Thymus (tissue), 11 donors: ENCODE data around the gene TGM4. TPM values are rescaled to one million over a fixed set of nuclear protein-coding genes. Genes with fewer than 3 reads are reported as not detected.

ENCODE experiments used
- DNase-seq, 9 donors: peaks; one replicate each; pipeline ENCODE4 v3.0.0-alpha.2; 2013; ENCODE audit warnings: low spot score in 9 of 9, low read depth in 6 of 9, missing footprints in 1 of 9
- H3K27ac ChIP-seq, 2 donors: one replicate each; pipeline ENCODE4 v1.5.1; 2013; ENCODE audit warnings: control low read depth in 1 of 2, low read depth in 1 of 2, low read length in 1 of 2, mild to moderate bottlenecking in 1 of 2, moderate library complexity in 1 of 2
- H3K27me3 ChIP-seq, 2 donors: one replicate each; pipeline ENCODE4 v1.5.1; 2013; ENCODE audit warnings: low read length in 1 of 2; ENCODE audit not compliant: control insufficient read depth in 2 of 2, insufficient read depth in 1 of 2
- H3K36me3 ChIP-seq, 2 donors: one replicate each; pipeline ENCODE4 v1.5.1; 2013; ENCODE audit warnings: low read length in 1 of 2, mild to moderate bottlenecking in 1 of 2, moderate library complexity in 1 of 2; ENCODE audit not compliant: control insufficient read depth in 2 of 2, insufficient read depth in 2 of 2
- H3K4me1 ChIP-seq, 2 donors: one replicate each; pipeline ENCODE4 v1.5.1; 2013; ENCODE audit warnings: low read length in 2 of 2; ENCODE audit not compliant: control insufficient read depth in 2 of 2, insufficient read depth in 2 of 2
- H3K4me3 ChIP-seq, 2 donors: one replicate each; pipeline ENCODE4 v1.5.1; 2013; ENCODE audit warnings: low read length in 2 of 2, control low read depth in 1 of 2, mild to moderate bottlenecking in 1 of 2
- H3K9me3 ChIP-seq, 2 donors: one replicate each; pipeline ENCODE4 v1.5.1; 2013; ENCODE audit warnings: low read length in 1 of 2, mild to moderate bottlenecking in 1 of 2; ENCODE audit not compliant: control insufficient read depth in 2 of 2, insufficient read depth in 1 of 2
- WGBS: extraction: QIAGEN DNeasy Blood & Tissue Kit; methylation state at CpG from one replicate; pipeline ENCODE4 v1.1.7; 2013; 5-methylcytosine and 5-hydroxymethylcytosine counted together
- polyA plus RNA-seq: library from polyadenylated mRNA; stranded (reverse); fragments of 200-250 nt; gene quantifications from one replicate; pipeline ENCODE4 v1.2.3, GENCODE V29; 2013
- total RNA-seq: library from RNA; stranded (reverse); fragments of 120-200 nt; gene quantifications from one replicate; pipeline ENCODE4 v1.2.4, GENCODE V29; 2013
- donor health status: healthy.

TGM4 gene
- total and polyA plus RNA-seq, 2 donors: 0.14 to 0.62 TPM

- H3K27ac ChIP-seq: no peak overlapping the region
- H3K36me3 ChIP-seq: no peaks in the 10 kb centered on the region
- H3K4me3 ChIP-seq: no peak overlapping the region
- no peak for DNase-seq
- H3K27me3 ChIP-seq: no peaks in the 10 kb centered on the region
- H3K4me1 ChIP-seq: no peaks in the 10 kb centered on the region
- no peaks in the 10 kb centered on the region for H3K9me3 ChIP-seq
- 96% methylated on average over 3 of the region's 3 CpGs for WGBS
Measured at GRCh38 chr3:44890258-44890657, 15.8 kb downstream of the TGM4 start.

- H3K36me3 ChIP-seq: no peaks in the 10 kb centered on the region
- no peaks in the 10 kb centered on the region for H3K9me3 ChIP-seq
- no peak for DNase-seq
- no peaks in the 10 kb centered on the region for H3K4me1 ChIP-seq
- H3K27me3 ChIP-seq: no peaks in the 10 kb centered on the region
- WGBS: 74% methylated on average over 3 of the region's 3 CpGs
- no peak overlapping the region for H3K4me3 ChIP-seq
- H3K27ac ChIP-seq: no peak overlapping the region
Measured at GRCh38 chr3:44890852-44891251, 16.4 kb downstream of the TGM4 start.

DNA sequence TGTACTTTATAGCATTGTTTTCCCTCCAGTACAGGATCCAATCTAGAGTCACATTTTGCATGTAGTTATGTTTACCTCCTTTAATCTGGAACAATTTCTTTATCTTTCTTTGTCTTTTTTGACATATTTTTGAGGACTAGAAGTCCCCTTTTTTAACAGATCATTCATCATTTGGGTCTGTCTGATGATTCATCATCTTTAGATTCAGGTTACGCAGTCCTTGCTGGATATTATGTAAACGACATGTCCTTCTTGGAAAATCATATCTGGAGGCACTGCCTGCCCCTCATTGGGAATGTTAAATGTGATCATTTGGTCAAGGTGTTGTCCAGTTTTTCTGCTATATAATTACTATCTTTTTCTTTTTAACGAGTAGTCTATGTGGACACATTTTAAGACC, 18.3 kb downstream of the TGM4 start:
- no peak overlapping the region for H3K27ac ChIP-seq
- H3K4me1 ChIP-seq: no peaks in the 10 kb centered on the region
- WGBS: 81% methylated on average over 3 of the region's 3 CpGs
- H3K27me3 ChIP-seq: no peaks in the 10 kb centered on the region
- DNase-seq: no peak
- no peak overlapping the region for H3K4me3 ChIP-seq
- no peaks in the 10 kb centered on the region for H3K36me3 ChIP-seq
- no peaks in the 10 kb centered on the region for H3K9me3 ChIP-seq

DNA sequence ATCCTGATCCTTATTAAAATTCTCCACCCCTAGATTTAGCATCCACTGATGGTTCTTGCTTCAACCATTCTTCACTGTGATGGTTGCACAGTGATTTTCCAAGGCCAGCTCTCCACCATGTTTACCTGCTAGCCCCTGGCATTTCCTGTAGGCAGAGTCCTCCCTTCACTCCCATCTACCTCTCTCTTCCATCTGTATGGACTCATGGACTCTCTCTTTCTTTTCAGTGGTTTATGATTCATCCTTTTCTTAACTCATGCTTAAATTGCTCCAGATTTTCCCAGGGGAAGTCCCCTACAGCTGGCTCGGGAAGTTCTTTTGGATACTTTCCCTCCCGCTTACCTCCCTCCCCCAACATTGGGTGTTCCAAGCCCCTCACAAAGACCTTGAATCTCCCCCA, 18.7 kb downstream of the TGM4 start:
- no peaks in the 10 kb centered on the region for H3K4me1 ChIP-seq
- no peaks in the 10 kb centered on the region for H3K36me3 ChIP-seq
- no peaks in the 10 kb centered on the region for H3K27me3 ChIP-seq
- DNase-seq: no peak
- WGBS: 89% methylated on average over 2 of the region's 2 CpGs
- H3K27ac ChIP-seq: no peak overlapping the region
- no peak overlapping the region for H3K4me3 ChIP-seq
- no peaks in the 10 kb centered on the region for H3K9me3 ChIP-seq

- 75% methylated on average over 5 of the region's 5 CpGs for whole genome bisulfite sequencing
- Histone ChIP-seq H3K36me3 (no peaks in the 10 kb centered on the region), H3K27ac (no peak overlapping the region), H3K4me3 (no peak overlapping the region), H3K27me3 (peaks cover 0 to 3% of the 10 kb centered on the region in 2 donors), H3K4me1 (no peaks in the 10 kb centered on the region), H3K9me3 (no peaks in the 10 kb centered on the region)
- no peak for DNase-seq
Measured at GRCh38 chr3:44894485-44894884, 20.1 kb downstream of the TGM4 start.

GRCh38 chr3:44896440-44896839, 22.0 kb downstream of the TGM4 start:
- DNase-seq: no peak
- H3K9me3 ChIP-seq: no peaks in the 10 kb centered on the region
- no peaks in the 10 kb centered on the region for H3K36me3 ChIP-seq
- peaks cover 0 to 3% of the 10 kb centered on the region in 2 donors for H3K27me3 ChIP-seq
- 90% methylated on average over 2 of the region's 2 CpGs for WGBS
- no peak overlapping the region for H3K27ac ChIP-seq
- H3K4me3 ChIP-seq: no peak overlapping the region
- no peaks in the 10 kb centered on the region for H3K4me1 ChIP-seq

DNA sequence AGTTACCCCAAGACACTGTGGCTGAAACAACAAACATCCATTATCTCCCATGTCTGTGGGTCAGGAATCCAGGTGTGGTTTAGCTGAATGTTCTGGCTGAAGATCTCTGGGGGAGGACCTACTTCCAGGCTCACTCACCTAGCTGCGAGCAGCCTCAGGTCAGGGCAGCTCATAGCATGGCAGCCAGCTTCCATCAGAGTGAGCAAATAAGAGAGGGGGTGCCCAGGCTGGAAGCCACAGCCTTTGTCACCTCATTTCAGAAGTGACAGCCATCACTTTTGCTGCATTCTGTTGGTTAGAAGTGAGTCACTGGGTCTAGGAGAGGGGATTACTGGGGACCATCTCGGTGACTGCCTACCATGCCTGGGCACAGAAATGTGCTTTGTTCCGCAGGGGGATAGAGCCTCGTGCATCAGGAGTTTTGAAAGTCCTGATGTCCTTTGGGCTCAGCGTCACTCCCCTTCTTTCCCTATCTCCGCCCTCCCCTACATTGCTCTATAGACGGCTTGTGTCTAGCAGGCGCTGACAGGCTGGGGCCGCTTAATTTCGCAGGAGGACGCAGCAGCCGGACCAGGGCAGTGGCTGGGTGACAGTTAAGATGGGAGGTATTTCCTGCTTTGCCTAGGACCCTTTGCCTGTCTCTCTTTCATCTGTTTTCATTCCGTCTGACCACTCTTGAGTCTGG, 25.4 kb downstream of the TGM4 start:
- no peak overlapping the region for H3K27ac ChIP-seq
- no peaks in the 10 kb centered on the region for H3K9me3 ChIP-seq
- H3K27me3 ChIP-seq: peaks cover 0 to 3% of the 10 kb centered on the region in 2 donors
- WGBS: 88% methylated on average over 13 of the region's 13 CpGs
- H3K36me3 ChIP-seq: no peaks in the 10 kb centered on the region
- no peaks in the 10 kb centered on the region for H3K4me1 ChIP-seq
- DNase-seq: no peak
- H3K4me3 ChIP-seq: no peak overlapping the region

GRCh38 chr3:44902628-44903027, 28.2 kb downstream of the TGM4 start:
- no peaks in the 10 kb centered on the region for H3K36me3 ChIP-seq
- no peak for DNase-seq
- whole genome bisulfite sequencing: 88% methylated on average over 4 of the region's 4 CpGs
- no peak overlapping the region for H3K27ac ChIP-seq
- no peak overlapping the region for H3K4me3 ChIP-seq
- no peaks in the 10 kb centered on the region for H3K4me1 ChIP-seq
- no peaks in the 10 kb centered on the region for H3K9me3 ChIP-seq
- H3K27me3 ChIP-seq: peaks cover 0 to 3% of the 10 kb centered on the region in 2 donors

- 26% methylated on average over 2 of the region's 2 CpGs for WGBS
- peaks cover 0 to 3% of the 10 kb centered on the region in 2 donors for H3K27me3 ChIP-seq
Measured at GRCh38 chr3:44903314-44903713, 28.9 kb downstream of the TGM4 start.

More at GRCh38 chr3:44903314-44903713, 28.9 kb downstream of the TGM4 start:
- Histone ChIP-seq H3K9me3 (no peaks in the 10 kb centered on the region), H3K4me3 (no peak overlapping the region), H3K27ac (no peak overlapping the region), H3K4me1 (no peaks in the 10 kb centered on the region), H3K36me3 (no peaks in the 10 kb centered on the region)
- DNase-seq: no peak
